ENCODE data around the gene RSPO1. TPM values are rescaled to one million over a fixed set of nuclear protein-coding genes. Genes with fewer than 3 reads are reported as not detected.

Gene RSPO1
- total RNA-seq, 4 donors from 2014 or later = 0.53 TPM; not detected in 3

DNA sequence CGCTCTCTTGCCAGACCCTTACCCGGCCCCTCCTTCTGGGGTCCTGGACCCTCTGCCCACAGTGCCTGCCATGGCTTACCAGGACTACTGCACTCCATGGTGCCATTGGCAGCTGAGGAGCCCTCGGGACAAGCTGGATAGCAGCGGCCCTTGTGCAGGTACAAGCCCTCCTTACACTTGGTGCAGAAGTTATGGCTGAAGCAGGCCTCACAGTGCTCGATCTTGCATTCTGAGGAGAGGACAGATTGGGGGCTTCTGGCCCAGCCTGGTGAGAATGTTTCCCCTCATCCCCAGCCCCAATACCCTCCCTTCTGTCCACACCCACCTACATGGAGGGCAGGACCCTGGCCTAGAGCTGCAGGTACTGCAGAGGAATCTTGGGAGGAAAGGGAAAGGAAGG lies 20.6 kb downstream of the RSPO1 start:
- Histone ChIP-seq H3K27me3 (peaks cover 2 to 16% (median 14%) of the 10 kb centered on the region in 3 donors), H3K36me3 (no peaks in the 10 kb centered on the region), H3K4me3 (no peak overlapping the region), H3K9me3 (no peaks in the 10 kb centered on the region), H3K27ac (no peak overlapping the region), H3K4me1 (no peaks in the 10 kb centered on the region)
- ATAC-seq (no peak), DNase-seq (no peak)
- TF ChIP-seq POLR2A (IDR thresholded peaks at IDR 0.05) = no peak
- TF ChIP-seq, protein P1, sequence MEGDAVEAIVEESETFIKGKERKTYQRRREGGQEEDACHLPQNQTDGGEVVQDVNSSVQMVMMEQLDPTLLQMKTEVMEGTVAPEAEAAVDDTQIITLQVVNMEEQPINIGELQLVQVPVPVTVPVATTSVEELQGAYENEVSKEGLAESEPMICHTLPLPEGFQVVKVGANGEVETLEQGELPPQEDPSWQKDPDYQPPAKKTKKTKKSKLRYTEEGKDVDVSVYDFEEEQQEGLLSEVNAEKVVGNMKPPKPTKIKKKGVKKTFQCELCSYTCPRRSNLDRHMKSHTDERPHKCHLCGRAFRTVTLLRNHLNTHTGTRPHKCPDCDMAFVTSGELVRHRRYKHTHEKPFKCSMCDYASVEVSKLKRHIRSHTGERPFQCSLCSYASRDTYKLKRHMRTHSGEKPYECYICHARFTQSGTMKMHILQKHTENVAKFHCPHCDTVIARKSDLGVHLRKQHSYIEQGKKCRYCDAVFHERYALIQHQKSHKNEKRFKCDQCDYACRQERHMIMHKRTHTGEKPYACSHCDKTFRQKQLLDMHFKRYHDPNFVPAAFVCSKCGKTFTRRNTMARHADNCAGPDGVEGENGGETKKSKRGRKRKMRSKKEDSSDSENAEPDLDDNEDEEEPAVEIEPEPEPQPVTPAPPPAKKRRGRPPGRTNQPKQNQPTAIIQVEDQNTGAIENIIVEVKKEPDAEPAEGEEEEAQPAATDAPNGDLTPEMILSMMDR (IDR thresholded peaks at IDR 0.05 in 4 of 5, conservative IDR thresholded peaks at IDR 0.05 in 1 of 5) = no peak
- intact Hi-C loops (cut with DNase I; ENCODE audit: low total_unique reads) = no loop called here
- in situ Hi-C loops (cut with MboI; ENCODE audit: low sequenced_read_pairs in 4 of 4) = loop anchor here in 1 of 4 donors (25.0 kb wide), 1 partner anchor 1223 kb away; no protein-coding TSS in a partner anchor

DNA sequence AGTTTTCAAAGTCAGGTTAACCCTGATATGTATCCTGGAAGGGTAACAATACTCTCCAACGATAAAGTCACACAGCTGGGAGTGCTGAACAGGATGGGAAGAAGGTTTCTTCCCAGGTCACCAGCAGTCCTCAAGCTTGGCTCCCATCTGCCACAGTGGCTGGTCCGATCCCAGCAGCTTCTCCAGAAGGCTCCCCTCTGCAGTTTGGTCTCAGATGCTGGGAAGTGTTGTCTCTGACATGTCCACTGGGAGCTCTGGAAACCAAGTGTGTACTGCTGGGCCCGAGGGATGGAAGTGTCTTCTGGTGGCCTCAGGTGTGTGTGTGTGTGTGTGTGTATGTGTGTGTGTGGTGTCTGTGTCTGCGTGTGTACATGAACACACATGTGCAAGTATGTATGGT lies 22.5 kb downstream of the RSPO1 start:
- no peaks in the 10 kb centered on the region for H3K36me3 ChIP-seq
- no peak overlapping the region for H3K27ac ChIP-seq
- intact Hi-C loops (cut with DNase I; ENCODE audit: low total_unique reads) = no loop called here
- ATAC-seq (no peak), DNase-seq (no peak)
- TF ChIP-seq, protein P1 (IDR thresholded peaks at IDR 0.05 in 4 of 5, conservative IDR thresholded peaks at IDR 0.05 in 1 of 5) = no peak
- TF ChIP-seq POLR2A (IDR thresholded peaks at IDR 0.05) = no peak
- H3K9me3 ChIP-seq = no peaks in the 10 kb centered on the region
- peaks cover 2 to 23% (median 14%) of the 10 kb centered on the region in 3 donors for H3K27me3 ChIP-seq
- no peaks in the 10 kb centered on the region for H3K4me1 ChIP-seq
- no peak overlapping the region for H3K4me3 ChIP-seq
- in situ Hi-C loops (cut with MboI; ENCODE audit: low sequenced_read_pairs in 4 of 4) = loop anchor here in 1 of 4 donors (25.0 kb wide), 1 partner anchor 1225 kb away; no protein-coding TSS in a partner anchor

DNA sequence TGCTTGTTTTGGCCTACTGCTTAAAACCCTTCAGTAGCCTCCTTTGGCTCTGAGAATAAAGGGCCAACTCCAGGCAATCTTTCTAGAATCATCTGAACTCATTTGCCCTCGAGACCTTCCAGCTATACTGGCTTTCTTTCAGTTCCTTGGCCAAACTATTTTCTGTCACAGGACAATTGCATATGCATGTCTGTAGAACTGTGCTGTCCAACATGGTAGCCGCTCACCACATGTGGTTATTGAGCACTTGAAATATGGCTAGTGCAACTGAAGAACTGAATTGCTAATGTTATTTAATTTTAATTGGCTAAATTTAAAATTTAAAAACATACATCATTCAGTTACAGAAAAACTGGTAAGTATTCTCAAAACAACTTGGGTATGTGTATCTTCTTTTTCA lies 24.7 kb downstream of the RSPO1 start:
- Histone ChIP-seq H3K4me3 (no peak overlapping the region), H3K27me3 (peaks cover 2 to 11% (median 6%) of the 10 kb centered on the region in 3 donors), H3K36me3 (no peaks in the 10 kb centered on the region), H3K9me3 (no peaks in the 10 kb centered on the region), H3K4me1 (no peaks in the 10 kb centered on the region), H3K27ac (no peak overlapping the region)
- intact Hi-C loops (cut with DNase I; ENCODE audit: low total_unique reads) (no loop called here), in situ Hi-C loops (cut with MboI; ENCODE audit: low sequenced_read_pairs in 4 of 4) (loop anchor here in 1 of 4 donors (25.0 kb wide), 1 partner anchor 1227 kb away; no protein-coding TSS in a partner anchor)
- TF ChIP-seq POLR2A (IDR thresholded peaks at IDR 0.05) = no peak
- TF ChIP-seq, protein P1 (IDR thresholded peaks at IDR 0.05 in 4 of 5, conservative IDR thresholded peaks at IDR 0.05 in 1 of 5) = no peak
- DNase-seq = no peak
- ATAC-seq = no peak

DNA sequence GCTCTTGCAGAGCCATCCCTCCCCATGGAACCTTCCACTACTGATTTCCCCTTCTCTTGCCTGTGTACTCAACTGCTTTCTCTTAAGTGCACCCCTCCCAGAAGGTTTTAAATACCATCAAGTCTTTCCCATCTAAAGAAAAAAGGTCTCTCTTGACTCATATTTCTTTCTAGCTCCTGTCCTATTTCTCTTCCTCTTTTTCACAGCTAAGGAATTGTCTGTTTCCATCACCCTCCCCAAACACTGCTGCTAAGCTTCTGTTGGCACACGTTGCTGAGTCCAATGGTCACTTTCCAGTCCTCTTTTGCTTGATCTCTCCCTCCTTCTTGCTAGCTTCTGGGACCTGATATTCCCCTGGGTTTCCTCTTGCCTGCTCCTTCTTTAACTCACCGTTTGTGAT lies 25.7 kb downstream of the RSPO1 start:
- no peaks in the 10 kb centered on the region for H3K9me3 ChIP-seq
- H3K4me3 ChIP-seq = no peak overlapping the region
- TF ChIP-seq POLR2A (IDR thresholded peaks at IDR 0.05) = no peak
- TF ChIP-seq, protein P1 (IDR thresholded peaks at IDR 0.05 in 4 of 5, conservative IDR thresholded peaks at IDR 0.05 in 1 of 5) = no peak
- H3K27me3 ChIP-seq = peaks cover 0 to 11% (median 2%) of the 10 kb centered on the region in 3 donors
- DNase-seq (no peak), ATAC-seq (no peak)
- H3K4me1 ChIP-seq = no peaks in the 10 kb centered on the region
- H3K36me3 ChIP-seq = no peaks in the 10 kb centered on the region
- in situ Hi-C loops (cut with MboI; ENCODE audit: low sequenced_read_pairs in 4 of 4) = loop anchor here in 1 of 4 donors (25.0 kb wide), 1 partner anchor 1228 kb away; no protein-coding TSS in a partner anchor
- intact Hi-C loops (cut with DNase I; ENCODE audit: low total_unique reads) = no loop called here
- H3K27ac ChIP-seq = no peak overlapping the region
